Lower lobe of right lung (tissue), 2 donors: Measurements from ENCODE around the gene MROH2A. TPM values are rescaled to one million over a fixed set of nuclear protein-coding genes. Genes with fewer than 3 reads are reported as not detected.

ENCODE experiments used
- ATAC-seq, 2 donors: fragments of 200-7000 bp; cut with Tn5 transposase; one replicate each; pipeline ENCODE4 v1.9.1; 2020 to 2022; ENCODE audit warnings: mild to moderate bottlenecking in 2 of 2, moderate library complexity in 2 of 2
- DNase-seq: peaks from one replicate; pipeline ENCODE4 v3.0.0-alpha.2; 2020
- H3K27ac ChIP-seq: fragments of 200-600 bp; one replicate; pipeline ENCODE4 v1.8.0; 2022
- H3K27me3 ChIP-seq: fragments of 200-600 bp; one replicate; pipeline ENCODE4 v1.8.0; 2022; ENCODE audit warnings: low read depth
- H3K36me3 ChIP-seq: fragments of 200-600 bp; one replicate; pipeline ENCODE4 v1.8.0; 2022; ENCODE audit warnings: mild to moderate bottlenecking
- H3K4me1 ChIP-seq: fragments of 200-600 bp; one replicate; pipeline ENCODE4 v1.8.0; 2022
- H3K4me3 ChIP-seq: fragments of 200-600 bp; one replicate; pipeline ENCODE4 v1.8.0; 2022; ENCODE audit warnings: mild to moderate bottlenecking
- H3K9me3 ChIP-seq: fragments of 200-600 bp; one replicate; pipeline ENCODE4 v1.8.0; 2022
- CTCF ChIP-seq: fragments of 200-600 bp; IDR thresholded peaks from one replicate; pipeline ENCODE4 v1.8.0; 2022; ENCODE audit warnings: antibody characterized with exemption, mild to moderate bottlenecking
- intact Hi-C: fragments of 100-400 bp; cut with DNase I; formaldehyde crosslinking; loops from one replicate; pipeline ENCODE4 v1.11.0; 2022
- total RNA-seq: library from RNA; stranded (reverse); fragmentation: NEBNext Ultra II Directional; extraction: Animal tissue kit (Norgen Biotek cat#: 25700); gene quantifications from one replicate; pipeline ENCODE4 v1.2.1, GENCODE V29; 2021
- donor health status: DM: no; HTN: yes; CAD: no; lungs with severe emphysema.

Gene MROH2A
- total RNA-seq, 1 donor from 2014 or later = not detected

GRCh38 chr2:233830111-233830802, 52.1 kb downstream of the MROH2A start:
- Histone ChIP-seq H3K4me1 (no peaks in the 10 kb centered on the region), H3K36me3 (no peaks in the 10 kb centered on the region), H3K4me3 (no peak overlapping the region), H3K27ac (no peak overlapping the region), H3K9me3 (no peaks in the 10 kb centered on the region), H3K27me3 (no peaks in the 10 kb centered on the region)
- intact Hi-C loops = no loop called here
- DNase-seq = no peak
- no peak for TF ChIP-seq CTCF
- ATAC-seq = no peak

GRCh38 chr2:233831011-233831721, 53.0 kb downstream of the MROH2A start:
- ATAC-seq (no peak), DNase-seq (no peak)
- no peaks in the 10 kb centered on the region for H3K36me3 ChIP-seq
- no peak for TF ChIP-seq CTCF
- H3K4me3 ChIP-seq = no peak overlapping the region
- intact Hi-C loops = no loop called here
- H3K27me3 ChIP-seq = no peaks in the 10 kb centered on the region
- H3K9me3 ChIP-seq = no peaks in the 10 kb centered on the region
- no peak overlapping the region for H3K27ac ChIP-seq
- H3K4me1 ChIP-seq = no peaks in the 10 kb centered on the region

GRCh38 chr2:233831861-233832260, 53.7 kb downstream of the MROH2A start:
- H3K27me3 ChIP-seq = no peaks in the 10 kb centered on the region
- no peaks in the 10 kb centered on the region for H3K4me1 ChIP-seq
- no peaks in the 10 kb centered on the region for H3K36me3 ChIP-seq
- H3K4me3 ChIP-seq = no peak overlapping the region
- no peak for TF ChIP-seq CTCF
- DNase-seq = no peak
- intact Hi-C loops = no loop called here
- ATAC-seq = no peak
- H3K27ac ChIP-seq = no peak overlapping the region
- H3K9me3 ChIP-seq = no peaks in the 10 kb centered on the region

- no peaks in the 10 kb centered on the region for H3K9me3 ChIP-seq
- no peaks in the 10 kb centered on the region for H3K36me3 ChIP-seq
- no peaks in the 10 kb centered on the region for H3K27me3 ChIP-seq
- H3K4me3 ChIP-seq = no peak overlapping the region
- no peak for ATAC-seq
- intact Hi-C loops = no loop called here
- no peak for DNase-seq
- TF ChIP-seq CTCF = no peak
- no peaks in the 10 kb centered on the region for H3K4me1 ChIP-seq
- no peak overlapping the region for H3K27ac ChIP-seq
Measured at GRCh38 chr2:233832414-233832813, 54.3 kb downstream of the MROH2A start.

GRCh38 chr2:233832869-233833311, 54.8 kb downstream of the MROH2A start:
- ATAC-seq (no peak), DNase-seq (no peak)
- Histone ChIP-seq H3K27me3 (no peaks in the 10 kb centered on the region), H3K4me1 (no peaks in the 10 kb centered on the region), H3K36me3 (no peaks in the 10 kb centered on the region), H3K27ac (no peak overlapping the region), H3K9me3 (no peaks in the 10 kb centered on the region), H3K4me3 (no peak overlapping the region)
- intact Hi-C loops = no loop called here
- TF ChIP-seq CTCF = no peak
